Fibroblast of peridontal ligament (primary cell): Measurements from ENCODE around the gene MME.
A peak's percentile ranks its signal among the peaks of the same experiment; 100 is the strongest.
"Not testable (repeated sequence)": the region's sequence is repeated elsewhere in the genome, so short reads cannot be mapped to it uniquely, and the experiment has no call there.

ENCODE experiments used
- DNase-seq: peaks from one replicate; pipeline ENCODE4 v3.0.0-alpha.2; 2010; ENCODE audit errors: extremely low read depth

The MME gene

GRCh38 chr3:155192957-155193746, 113.0 kb downstream of the MME start:
- peak; percentile 42 for DNase-seq

GRCh38 chr3:155193868-155194267, 113.7 kb downstream of the MME start:
- no peak for DNase-seq

GRCh38 chr3:155194973-155195957, 115.1 kb downstream of the MME start:
- DNase-seq: no peak

DNA sequence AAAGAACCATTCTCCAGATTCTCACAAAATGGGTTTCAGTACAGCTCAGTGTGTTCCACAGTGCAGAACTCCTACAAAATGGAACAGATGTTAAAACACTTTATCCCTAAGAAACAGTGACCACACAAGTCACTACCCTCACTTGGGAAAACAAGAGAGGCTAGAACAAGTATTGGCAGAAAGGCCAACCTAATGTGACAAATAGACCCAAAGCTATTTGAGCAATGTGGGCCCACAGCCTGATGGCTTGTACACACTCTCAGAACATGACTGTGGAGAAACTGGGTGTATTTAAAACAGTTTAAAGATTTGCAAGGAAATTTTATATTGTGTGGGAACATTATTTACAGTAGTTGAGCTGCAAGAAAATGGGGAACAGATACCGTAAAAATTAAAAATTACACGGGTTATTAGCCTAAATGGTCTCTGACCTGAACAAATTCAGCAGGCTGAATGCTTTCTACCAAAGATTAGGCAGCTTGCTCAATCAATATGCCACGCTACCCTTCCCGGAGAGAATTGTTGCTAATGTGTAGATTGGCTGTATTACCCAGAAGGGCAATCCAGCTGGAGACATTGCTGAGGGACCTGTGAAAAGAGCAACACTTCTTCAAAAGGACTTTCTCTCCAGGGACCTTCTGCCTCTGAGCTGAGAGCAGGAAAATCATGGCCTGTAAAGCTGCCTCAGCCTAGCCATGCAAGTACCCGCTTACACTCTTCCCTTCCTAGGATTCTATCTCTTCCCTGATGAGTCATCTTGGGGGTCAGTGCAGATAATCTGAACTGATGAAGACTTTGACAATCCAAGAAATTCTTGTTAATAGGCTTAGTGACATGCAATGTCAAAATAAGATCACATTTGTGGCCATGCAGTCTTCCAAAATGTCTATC, 116.3 kb downstream of the MME start:
- no peak for DNase-seq

DNA sequence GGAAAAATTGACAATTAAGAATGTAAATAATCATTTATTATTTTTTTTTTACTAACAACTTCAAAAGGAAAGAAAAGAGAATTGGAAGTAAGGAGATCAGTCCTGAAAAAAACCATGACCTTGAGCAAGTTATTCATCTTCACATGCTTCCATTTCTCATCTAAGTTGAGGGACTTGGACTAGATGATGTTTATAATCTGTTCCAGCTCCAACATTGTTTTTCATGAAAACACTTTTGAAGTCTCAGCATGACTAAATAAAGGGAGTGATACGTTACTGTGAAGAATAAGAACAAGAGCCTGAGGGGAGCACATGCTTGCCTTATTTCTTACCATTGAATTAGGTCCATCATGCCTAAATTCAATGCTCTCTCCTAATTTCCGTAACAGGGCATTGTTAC, 117.7 kb downstream of the MME start:
- DNase-seq: no peak

GRCh38 chr3:155202626-155203025, 122.5 kb downstream of the MME start:
- peak; percentile 73 for DNase-seq

DNA sequence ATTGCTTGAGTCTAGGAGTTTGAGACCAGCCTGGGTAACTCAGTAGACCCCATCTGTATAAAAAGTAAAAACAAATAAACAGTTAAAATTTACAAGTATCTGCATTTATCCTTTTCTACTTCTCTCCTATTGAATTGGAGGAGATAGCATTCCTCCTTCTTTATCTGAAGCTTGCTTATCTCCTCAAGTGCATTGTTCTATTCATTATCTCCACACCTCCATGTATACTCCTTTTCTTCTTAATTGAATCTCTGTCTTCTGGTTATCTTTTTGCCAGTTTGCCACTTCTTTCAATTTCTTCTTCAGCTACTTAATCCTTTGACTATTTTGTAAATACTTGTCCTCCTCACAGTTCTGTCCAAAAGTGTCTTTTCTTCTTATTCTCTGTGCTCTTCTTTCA, 124.7 kb downstream of the MME start:
- no peak for DNase-seq

- no peak for DNase-seq
Measured at GRCh38 chr3:155208183-155208800, 128.2 kb downstream of the MME start.

DNA sequence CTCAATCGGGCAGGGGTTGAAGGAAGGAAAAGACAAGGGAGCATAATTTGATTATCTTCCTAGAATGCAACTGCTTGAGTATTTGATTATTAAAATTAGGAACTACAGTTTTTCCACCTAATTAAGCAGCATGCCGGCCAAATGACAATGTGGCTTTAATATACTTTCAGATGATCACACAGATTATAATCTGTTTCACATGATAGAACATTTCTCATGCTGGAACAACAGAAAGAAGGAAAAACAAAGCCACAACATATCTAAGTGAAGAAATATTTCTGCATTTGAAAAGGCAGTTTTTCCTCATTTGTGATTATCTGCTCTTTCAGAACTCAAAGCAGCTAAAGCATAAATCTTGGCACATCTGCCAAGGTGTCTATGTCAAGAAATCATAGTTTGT, 130.6 kb downstream of the MME start:
- DNase-seq: no peak

DNA sequence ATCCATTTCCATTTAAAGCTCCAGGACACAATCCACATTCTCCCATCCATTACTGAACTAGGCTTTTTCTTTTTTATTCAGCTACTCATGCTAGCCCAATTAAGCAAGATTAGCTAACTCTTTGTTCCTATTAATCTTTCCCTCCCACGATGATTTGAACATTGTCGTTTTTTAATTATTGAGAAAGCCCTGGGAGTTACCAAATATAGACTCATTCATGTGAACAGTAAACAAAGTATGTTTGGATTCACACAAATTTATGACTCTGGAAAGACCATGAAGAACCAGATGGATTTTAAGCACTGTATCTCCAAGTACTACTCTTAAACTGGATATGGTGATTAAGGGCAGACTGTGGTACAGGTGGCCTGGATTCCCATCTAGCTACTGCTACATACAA, 131.1 kb downstream of the MME start:
- no peak for DNase-seq

DNA sequence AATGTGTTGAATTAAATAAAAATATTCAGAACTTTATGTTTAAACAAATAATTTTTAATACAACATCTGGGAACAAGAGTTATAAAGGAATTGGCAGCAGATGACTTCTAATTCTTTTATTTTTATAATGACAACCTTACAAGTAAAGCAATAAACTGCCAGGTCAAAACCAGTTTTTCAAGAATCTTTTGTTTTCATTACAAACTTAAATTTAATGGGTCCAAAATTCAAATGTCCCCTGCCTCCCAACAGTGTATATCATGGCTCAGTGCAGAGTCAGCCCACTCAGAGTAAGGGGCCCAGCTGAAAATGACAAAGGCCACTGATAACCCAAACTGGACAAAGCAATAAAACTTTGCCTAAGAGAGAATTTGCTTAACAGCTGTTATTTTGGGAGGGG, 131.8 kb downstream of the MME start:
- no peak for DNase-seq

DNA sequence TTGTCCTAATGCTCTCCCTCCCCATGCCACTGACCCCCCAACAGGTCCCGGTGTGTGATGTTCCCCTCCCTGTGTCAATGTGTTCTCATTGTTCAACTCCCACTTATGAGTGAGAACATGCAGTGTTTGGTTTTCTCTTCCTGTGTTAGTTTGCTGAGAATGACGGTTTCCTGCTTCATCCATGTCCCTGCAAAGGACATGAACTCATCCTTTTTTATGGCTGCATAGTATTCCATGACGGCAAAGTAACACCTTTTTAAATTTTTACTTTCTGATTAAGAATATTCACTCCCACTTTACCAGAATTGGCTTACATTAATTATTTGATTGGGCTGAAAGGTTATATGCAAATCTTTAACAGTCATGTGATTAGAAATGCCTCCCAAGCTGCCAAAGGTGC, 135.9 kb downstream of the MME start:
- not testable (repeated sequence) for DNase-seq

DNA sequence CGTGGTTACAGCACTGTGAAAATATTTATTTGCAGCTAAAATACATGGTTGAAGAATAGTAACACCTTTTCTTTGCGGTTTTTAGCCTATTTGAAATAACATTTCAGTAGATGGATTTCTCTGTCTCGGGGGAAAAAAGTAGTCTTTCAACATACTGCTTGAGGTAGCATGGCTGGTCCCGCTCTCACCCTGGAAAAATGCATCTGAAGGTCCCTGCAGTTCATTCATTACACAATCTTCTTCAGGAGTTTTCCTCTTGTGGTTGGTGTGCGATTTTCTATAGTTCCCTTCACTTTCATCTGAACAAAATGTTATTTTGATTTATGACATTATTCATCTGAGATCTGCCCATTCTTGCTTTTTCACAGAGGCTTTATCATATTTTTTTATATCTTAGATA, 137.5 kb downstream of the MME start:
- DNase-seq: peak; percentile 74

DNA sequence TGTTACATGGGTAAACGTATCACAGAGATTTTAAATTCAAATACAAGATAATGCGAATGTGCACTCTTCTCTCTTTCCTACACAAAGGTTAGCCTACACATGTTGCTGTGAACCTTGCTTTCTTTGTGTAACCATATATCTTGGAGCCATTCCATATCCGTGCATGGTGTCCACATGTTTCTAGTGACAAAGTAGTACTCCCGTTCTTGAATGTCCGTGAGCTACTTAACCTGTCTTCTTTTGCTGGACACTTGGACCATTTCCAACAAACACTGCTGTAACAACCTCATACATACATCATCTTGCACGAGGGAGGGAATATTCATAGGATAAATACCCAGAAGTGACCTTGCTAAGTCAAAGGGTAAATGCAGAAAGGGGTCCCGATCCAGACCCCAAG, 138.3 kb downstream of the MME start:
- no peak for DNase-seq

DNA sequence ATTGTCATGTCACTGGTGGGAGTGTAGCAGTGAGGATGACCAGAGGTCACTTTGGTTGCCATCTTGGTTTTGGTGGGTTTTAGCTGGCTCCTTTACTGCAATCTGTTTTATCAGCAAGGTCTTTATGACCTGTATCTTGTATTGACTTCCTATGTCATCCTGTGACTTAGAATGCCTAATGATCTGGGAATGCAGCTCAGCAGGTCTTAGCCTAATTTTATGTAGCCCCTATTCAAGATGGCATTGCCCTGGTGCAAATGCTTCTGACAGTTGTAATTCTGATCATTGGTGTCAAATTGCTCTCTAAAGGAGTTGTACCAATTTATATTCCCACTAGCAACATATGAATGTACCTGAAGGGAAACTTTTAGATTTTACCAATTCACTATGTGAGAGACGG, 139.0 kb downstream of the MME start:
- no peak for DNase-seq

DNA sequence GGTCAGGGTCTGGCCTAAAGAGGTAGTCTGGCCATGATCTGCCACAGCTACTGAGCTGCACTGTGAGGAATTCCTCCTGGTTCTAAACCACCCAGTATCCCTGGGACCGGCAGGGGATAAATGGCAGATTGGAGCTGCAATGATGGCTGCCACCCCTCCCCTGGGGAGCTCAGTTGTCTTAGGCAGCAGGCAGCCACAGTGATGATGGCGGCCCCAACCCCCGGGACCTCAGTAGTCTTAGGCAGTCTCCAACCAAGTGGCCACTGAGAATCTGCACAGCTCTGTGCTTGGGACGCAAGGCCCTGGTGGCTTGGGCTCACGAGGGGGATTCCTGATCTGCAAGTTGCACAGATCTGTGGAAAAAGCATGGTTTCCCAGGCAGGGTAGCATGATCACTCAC, 145.3 kb downstream of the MME start:
- no peak for DNase-seq

GRCh38 chr3:155227141-155227540, 147.0 kb downstream of the MME start:
- peak; percentile 97 for DNase-seq

DNA sequence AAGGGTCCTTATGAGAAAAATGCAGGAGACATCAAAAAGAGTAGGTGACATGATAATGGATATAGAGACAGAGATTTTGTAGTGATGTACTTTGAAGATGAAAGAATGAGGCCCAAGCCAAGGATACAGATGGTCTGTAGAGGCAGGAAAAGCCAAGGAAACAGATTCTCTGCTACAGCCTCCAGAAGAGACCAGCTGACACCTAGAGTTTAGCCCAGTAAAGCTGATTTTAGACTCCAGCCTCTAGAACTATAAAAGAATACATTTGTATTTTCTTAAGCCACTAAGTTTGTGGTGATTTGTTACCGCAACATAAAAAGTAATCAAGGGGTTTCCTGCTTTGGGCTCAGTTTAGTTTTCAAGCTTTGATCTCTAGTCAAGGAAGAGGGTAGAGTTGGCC, 148.6 kb downstream of the MME start:
- DNase-seq: no peak

- DNase-seq: no peak
Measured at GRCh38 chr3:155229086-155229485, 149.0 kb downstream of the MME start.

- DNase-seq: peak; percentile 83
Measured at GRCh38 chr3:155230382-155230781, 150.3 kb downstream of the MME start.

DNA sequence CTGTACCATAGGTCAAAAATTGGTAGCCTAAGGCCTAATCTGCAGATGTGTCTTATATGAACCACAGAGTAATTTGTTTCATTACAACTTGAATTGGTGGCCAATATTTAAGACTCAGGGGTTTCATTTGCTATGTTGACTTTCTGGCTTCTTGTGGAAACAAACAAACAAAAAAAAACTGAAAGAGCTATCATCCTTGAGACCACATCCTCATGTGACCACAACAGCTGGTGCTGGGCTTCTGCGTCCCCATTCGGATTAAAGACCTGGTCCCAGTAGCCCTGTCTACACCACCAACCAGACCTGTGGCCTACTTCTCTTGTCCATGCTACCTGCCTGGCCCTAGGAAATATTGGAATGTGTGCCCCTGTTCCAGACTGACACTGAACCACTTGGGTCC, 151.7 kb downstream of the MME start:
- DNase-seq: no peak
